Liver (tissue), 9 donors: ENCODE measurements around the gene CEACAM19. TPM values are rescaled to one million over a fixed set of nuclear protein-coding genes. Genes with fewer than 3 reads are reported as not detected.

Source experiments
- DNase-seq: peaks from one replicate; pipeline ENCODE4 v3.0.0-alpha.2; 2017; ENCODE audit warnings: low spot score
- H3K27ac ChIP-seq, 2 donors: one replicate each; pipeline ENCODE4 v1.7.0; 2013; ENCODE audit warnings: inconsistent platforms in 2 of 2, low read length in 2 of 2, control low read depth in 1 of 2, low read depth in 1 of 2, mild to moderate bottlenecking in 1 of 2
- H3K27me3 ChIP-seq, 4 donors: one replicate each; pipeline versions ENCODE4 v1.6.1 to v1.7.0; 2013; ENCODE audit warnings: low read length in 3 of 4, inconsistent platforms in 1 of 4, mild to moderate bottlenecking in 1 of 4, moderate library complexity in 1 of 4; ENCODE audit not compliant: control insufficient read depth in 4 of 4, insufficient read depth in 4 of 4
- H3K36me3 ChIP-seq, 4 donors: one replicate each; pipeline versions ENCODE4 v1.6.1 to v1.7.0; 2013; ENCODE audit warnings: low read length in 3 of 4, mild to moderate bottlenecking in 3 of 4, low read depth in 1 of 4, moderate library complexity in 1 of 4; ENCODE audit not compliant: control insufficient read depth in 4 of 4, insufficient read depth in 3 of 4
- H3K4me1 ChIP-seq, 4 donors: one replicate each; pipeline versions ENCODE4 v1.6.1 to v1.7.0; 2013; ENCODE audit warnings: low read length in 3 of 4, mild to moderate bottlenecking in 3 of 4, moderate library complexity in 1 of 4; ENCODE audit not compliant: control insufficient read depth in 4 of 4, insufficient read depth in 4 of 4
- H3K4me3 ChIP-seq, 3 donors: one replicate each; pipeline versions ENCODE4 v1.6.1 to v1.7.0; 2013; ENCODE audit warnings: low read length in 3 of 3, control low read depth in 1 of 3, low read depth in 1 of 3, mild to moderate bottlenecking in 1 of 3
- H3K9ac ChIP-seq, 2 donors: one replicate each; pipeline ENCODE4 v1.7.0; 2013; ENCODE audit warnings: low read length in 2 of 2, mild to moderate bottlenecking in 2 of 2, moderate library complexity in 2 of 2, control low read depth in 1 of 2, low read depth in 1 of 2
- H3K9me3 ChIP-seq, 4 donors: one replicate each; pipeline versions ENCODE4 v1.6.1 to v1.7.0; 2013; ENCODE audit warnings: low read length in 3 of 4; ENCODE audit not compliant: control insufficient read depth in 4 of 4
- EGR1 ChIP-seq, 2 donors: IDR thresholded peaks; 2 replicates each; pipeline ENCODE4 v1.6.1; 2016 to 2018; ENCODE audit warnings: antibody characterized with exemption in 2 of 2, low read depth in 2 of 2
- FOXA1 ChIP-seq: IDR thresholded peaks from 2 replicates; pipeline ENCODE4 v1.6.1; 2016; ENCODE audit warnings: antibody characterized with exemption
- FOXA2 ChIP-seq: IDR thresholded peaks from 2 replicates; pipeline ENCODE4 v1.6.1; 2016; ENCODE audit warnings: antibody characterized with exemption
- GABPA ChIP-seq, 2 donors: IDR thresholded peaks in 1 of 2; conservative IDR thresholded peaks in 1 of 2; 2 replicates each; pipeline ENCODE4 v1.6.1; 2016; ENCODE audit warnings: antibody characterized with exemption in 2 of 2, mild to moderate bottlenecking in 1 of 2, moderate library complexity in 1 of 2
- HNF4A ChIP-seq, 2 donors: conservative IDR thresholded peaks; 2 replicates each; pipeline ENCODE4 v1.6.1; 2016; ENCODE audit warnings: antibody characterized with exemption in 2 of 2, mild to moderate bottlenecking in 2 of 2
- HNF4G ChIP-seq: IDR thresholded peaks from 2 replicates; pipeline ENCODE4 v1.6.1; 2016; ENCODE audit warnings: antibody characterized with exemption
- JUND ChIP-seq, 2 donors: IDR thresholded peaks; 2 replicates each; pipeline ENCODE4 v1.6.1; 2016; ENCODE audit warnings: antibody characterized with exemption in 2 of 2
- NR2F2 ChIP-seq: IDR thresholded peaks from 2 replicates; pipeline ENCODE4 v1.6.1; 2016; ENCODE audit warnings: antibody characterized with exemption
- RAD21 ChIP-seq, 2 donors: IDR thresholded peaks; 2 replicates each; pipeline ENCODE4 v1.6.1; 2016; ENCODE audit warnings: antibody characterized with exemption in 2 of 2, mild to moderate bottlenecking in 2 of 2
- RXRA ChIP-seq, 2 donors: IDR thresholded peaks; 2 replicates each; pipeline ENCODE4 v1.6.1; 2017 to 2018; ENCODE audit warnings: antibody characterized with exemption in 2 of 2, mild to moderate bottlenecking in 1 of 2
- SP1 ChIP-seq: IDR thresholded peaks from 2 replicates; pipeline ENCODE4 v1.6.1; 2018; ENCODE audit warnings: antibody characterized with exemption, mild to moderate bottlenecking
- TAF1 ChIP-seq: conservative IDR thresholded peaks from 2 replicates; pipeline ENCODE4 v1.6.1; 2016; ENCODE audit warnings: antibody characterized with exemption, mild to moderate bottlenecking
- YY1 ChIP-seq: IDR thresholded peaks from 2 replicates; pipeline ENCODE4 v1.6.1; 2016; ENCODE audit warnings: antibody characterized with exemption, mild to moderate bottlenecking
- WGBS: extraction: QIAGEN DNeasy Blood & Tissue Kit; methylation state at CpG from one replicate; pipeline ENCODE4 v1.1.7; 2013; 5-methylcytosine and 5-hydroxymethylcytosine counted together
- polyA plus RNA-seq, 2 donors: library from polyadenylated mRNA; stranded (reverse) in 1 of 2; unstranded in 1 of 2; fragments of 200-250 nt in 1 of 2; fragments of >200 nt in 1 of 2; fragmentation: Nextera tagmentation in 1 of 2; extraction: Ambion mirVana in 1 of 2; gene quantifications; one replicate each; pipeline versions ENCODE4 v1.2.1 to v1.2.3, GENCODE V29; 2013 to 2015
- total RNA-seq, 2 donors: library from RNA; depleted of rRNA; stranded (reverse); fragments of >200 nt; gene quantifications; one replicate each; pipeline ENCODE4 v1.2.3, GENCODE V29; 2014
- TF ChIP-seq, protein P1 (sequence below): IDR thresholded peaks from 2 replicates; pipeline ENCODE4 v1.6.1; 2016; ENCODE audit warnings: antibody characterized with exemption
- TF ChIP-seq, protein P2 (sequence below): IDR thresholded peaks from 2 replicates; pipeline ENCODE4 v1.6.1; 2016; ENCODE audit warnings: antibody characterized with exemption
- TF ChIP-seq, protein P3 (sequence below): IDR thresholded peaks from 2 replicates; pipeline ENCODE4 v1.6.1; 2016; ENCODE audit warnings: antibody characterized with exemption, mild to moderate bottlenecking
- TF ChIP-seq, protein P4 (sequence below): fragments of 150-350 bp; IDR thresholded peaks from 2 replicates; pipeline ENCODE4 v1.5.1; 2017; ENCODE audit warnings: improper control_type of control experiment, low read depth, low read length; ENCODE audit not compliant: missing input control
- TF ChIP-seq, protein P5 (sequence below): IDR thresholded peaks from 2 replicates; pipeline ENCODE4 v1.6.1; 2016; ENCODE audit warnings: antibody characterized with exemption
- donor health status: healthy.
- donor health status: healthy.
- donor health status: healthy.
- donor health status: healthy.
- donor health status: healthy.

Gene CEACAM19
- total and polyA plus RNA-seq, 4 donors: 0.75 to 2.6 (median 1.3) TPM

DNA sequence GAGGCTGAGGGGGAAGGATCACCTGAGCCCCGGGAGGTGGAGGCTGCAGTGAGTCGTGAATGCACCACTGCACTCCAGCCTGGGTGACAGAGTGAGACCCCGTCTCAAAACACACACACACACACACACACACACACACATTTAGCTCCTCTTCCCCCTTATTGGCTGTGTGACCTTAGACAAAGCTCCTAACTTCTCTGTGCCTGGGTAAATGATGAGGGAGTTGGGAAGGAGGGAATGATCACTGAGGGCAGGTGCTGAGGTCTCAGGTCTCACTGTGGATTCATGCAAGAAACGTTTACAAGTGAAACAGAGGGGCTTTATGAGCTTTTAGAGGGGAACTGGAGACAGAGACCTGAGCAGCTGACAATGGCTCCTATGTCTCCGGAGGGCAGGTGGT, 60.3 kb downstream of the CEACAM19 start:
- Histone ChIP-seq H3K4me3 (no peak overlapping the region), H3K9ac (no peak overlapping the region), H3K27me3 (no peaks in the 10 kb centered on the region), H3K27ac (no peak overlapping the region), H3K4me1 (peaks cover 2 to 17% (median 7%) of the 10 kb centered on the region in 4 donors), H3K9me3 (no peaks in the 10 kb centered on the region), H3K36me3 (no peaks in the 10 kb centered on the region)
- TF ChIP-seq, protein P1, sequence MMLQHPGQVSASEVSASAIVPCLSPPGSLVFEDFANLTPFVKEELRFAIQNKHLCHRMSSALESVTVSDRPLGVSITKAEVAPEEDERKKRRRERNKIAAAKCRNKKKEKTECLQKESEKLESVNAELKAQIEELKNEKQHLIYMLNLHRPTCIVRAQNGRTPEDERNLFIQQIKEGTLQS: no peak
- TF ChIP-seq, protein P2, sequence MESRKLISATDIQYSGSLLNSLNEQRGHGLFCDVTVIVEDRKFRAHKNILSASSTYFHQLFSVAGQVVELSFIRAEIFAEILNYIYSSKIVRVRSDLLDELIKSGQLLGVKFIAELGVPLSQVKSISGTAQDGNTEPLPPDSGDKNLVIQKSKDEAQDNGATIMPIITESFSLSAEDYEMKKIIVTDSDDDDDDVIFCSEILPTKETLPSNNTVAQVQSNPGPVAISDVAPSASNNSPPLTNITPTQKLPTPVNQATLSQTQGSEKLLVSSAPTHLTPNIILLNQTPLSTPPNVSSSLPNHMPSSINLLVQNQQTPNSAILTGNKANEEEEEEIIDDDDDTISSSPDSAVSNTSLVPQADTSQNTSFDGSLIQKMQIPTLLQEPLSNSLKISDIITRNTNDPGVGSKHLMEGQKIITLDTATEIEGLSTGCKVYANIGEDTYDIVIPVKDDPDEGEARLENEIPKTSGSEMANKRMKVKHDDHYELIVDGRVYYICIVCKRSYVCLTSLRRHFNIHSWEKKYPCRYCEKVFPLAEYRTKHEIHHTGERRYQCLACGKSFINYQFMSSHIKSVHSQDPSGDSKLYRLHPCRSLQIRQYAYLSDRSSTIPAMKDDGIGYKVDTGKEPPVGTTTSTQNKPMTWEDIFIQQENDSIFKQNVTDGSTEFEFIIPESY: no peak
- TF ChIP-seq NR2F2 (no peak), RAD21 (IDR thresholded peaks at IDR 0.05) (no peak), SP1 (no peak), EGR1 (IDR thresholded peaks at IDR 0.05; ENCODE audit: low read depth in 2 of 2) (no peak), RXRA (IDR thresholded peaks at IDR 0.05) (no peak), FOXA1 (no peak), GABPA (IDR thresholded peaks at IDR 0.05 in 1 of 2, conservative IDR thresholded peaks at IDR 0.05 in 1 of 2) (no peak), HNF4A (conservative IDR thresholded peaks at IDR 0.05) (no peak), YY1 (no peak), TAF1 (no peak), FOXA2 (no peak), JUND (IDR thresholded peaks at IDR 0.05) (no peak), HNF4G (no peak)
- TF ChIP-seq, protein P3, sequence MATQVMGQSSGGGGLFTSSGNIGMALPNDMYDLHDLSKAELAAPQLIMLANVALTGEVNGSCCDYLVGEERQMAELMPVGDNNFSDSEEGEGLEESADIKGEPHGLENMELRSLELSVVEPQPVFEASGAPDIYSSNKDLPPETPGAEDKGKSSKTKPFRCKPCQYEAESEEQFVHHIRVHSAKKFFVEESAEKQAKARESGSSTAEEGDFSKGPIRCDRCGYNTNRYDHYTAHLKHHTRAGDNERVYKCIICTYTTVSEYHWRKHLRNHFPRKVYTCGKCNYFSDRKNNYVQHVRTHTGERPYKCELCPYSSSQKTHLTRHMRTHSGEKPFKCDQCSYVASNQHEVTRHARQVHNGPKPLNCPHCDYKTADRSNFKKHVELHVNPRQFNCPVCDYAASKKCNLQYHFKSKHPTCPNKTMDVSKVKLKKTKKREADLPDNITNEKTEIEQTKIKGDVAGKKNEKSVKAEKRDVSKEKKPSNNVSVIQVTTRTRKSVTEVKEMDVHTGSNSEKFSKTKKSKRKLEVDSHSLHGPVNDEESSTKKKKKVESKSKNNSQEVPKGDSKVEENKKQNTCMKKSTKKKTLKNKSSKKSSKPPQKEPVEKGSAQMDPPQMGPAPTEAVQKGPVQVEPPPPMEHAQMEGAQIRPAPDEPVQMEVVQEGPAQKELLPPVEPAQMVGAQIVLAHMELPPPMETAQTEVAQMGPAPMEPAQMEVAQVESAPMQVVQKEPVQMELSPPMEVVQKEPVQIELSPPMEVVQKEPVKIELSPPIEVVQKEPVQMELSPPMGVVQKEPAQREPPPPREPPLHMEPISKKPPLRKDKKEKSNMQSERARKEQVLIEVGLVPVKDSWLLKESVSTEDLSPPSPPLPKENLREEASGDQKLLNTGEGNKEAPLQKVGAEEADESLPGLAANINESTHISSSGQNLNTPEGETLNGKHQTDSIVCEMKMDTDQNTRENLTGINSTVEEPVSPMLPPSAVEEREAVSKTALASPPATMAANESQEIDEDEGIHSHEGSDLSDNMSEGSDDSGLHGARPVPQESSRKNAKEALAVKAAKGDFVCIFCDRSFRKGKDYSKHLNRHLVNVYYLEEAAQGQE: no peak
- TF ChIP-seq, protein P4, sequence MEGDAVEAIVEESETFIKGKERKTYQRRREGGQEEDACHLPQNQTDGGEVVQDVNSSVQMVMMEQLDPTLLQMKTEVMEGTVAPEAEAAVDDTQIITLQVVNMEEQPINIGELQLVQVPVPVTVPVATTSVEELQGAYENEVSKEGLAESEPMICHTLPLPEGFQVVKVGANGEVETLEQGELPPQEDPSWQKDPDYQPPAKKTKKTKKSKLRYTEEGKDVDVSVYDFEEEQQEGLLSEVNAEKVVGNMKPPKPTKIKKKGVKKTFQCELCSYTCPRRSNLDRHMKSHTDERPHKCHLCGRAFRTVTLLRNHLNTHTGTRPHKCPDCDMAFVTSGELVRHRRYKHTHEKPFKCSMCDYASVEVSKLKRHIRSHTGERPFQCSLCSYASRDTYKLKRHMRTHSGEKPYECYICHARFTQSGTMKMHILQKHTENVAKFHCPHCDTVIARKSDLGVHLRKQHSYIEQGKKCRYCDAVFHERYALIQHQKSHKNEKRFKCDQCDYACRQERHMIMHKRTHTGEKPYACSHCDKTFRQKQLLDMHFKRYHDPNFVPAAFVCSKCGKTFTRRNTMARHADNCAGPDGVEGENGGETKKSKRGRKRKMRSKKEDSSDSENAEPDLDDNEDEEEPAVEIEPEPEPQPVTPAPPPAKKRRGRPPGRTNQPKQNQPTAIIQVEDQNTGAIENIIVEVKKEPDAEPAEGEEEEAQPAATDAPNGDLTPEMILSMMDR: no peak
- TF ChIP-seq, protein P5, sequence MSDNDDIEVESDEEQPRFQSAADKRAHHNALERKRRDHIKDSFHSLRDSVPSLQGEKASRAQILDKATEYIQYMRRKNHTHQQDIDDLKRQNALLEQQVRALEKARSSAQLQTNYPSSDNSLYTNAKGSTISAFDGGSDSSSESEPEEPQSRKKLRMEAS: no peak
- 85% methylated on average over 5 of the region's 5 CpGs for WGBS
- no peak for DNase-seq
